ENCODE data around the gene TGFB1I1. TPM values are rescaled to one million over a fixed set of nuclear protein-coding genes. Genes with fewer than 3 reads are reported as not detected.

The TGFB1I1 gene
- total RNA-seq, 1 experiment from 2014 or later = 4.3 TPM

- TF ChIP-seq USF2 (CRISPR knock-in tag; IDR thresholded peaks at IDR 0.05) (no peak), ETV6 (CRISPR knock-in tag; IDR thresholded peaks at IDR 0.05) (no peak), FOXK1 (CRISPR knock-in tag; IDR thresholded peaks at IDR 0.05) (no peak), PRRX2 (CRISPR knock-in tag; IDR thresholded peaks at IDR 0.05) (no peak), NR1H2 (CRISPR knock-in tag; IDR thresholded peaks at IDR 0.05) (no peak), ATF2 (CRISPR knock-in tag; IDR thresholded peaks at IDR 0.05; ENCODE audit: borderline replicate concordance, low read depth) (no peak)
Observed at GRCh38 chr16:31525113-31525512, 53.2 kb downstream of the TGFB1I1 start (continued).

Other genes with a start within 250 kb of the TGFB1I1 start
- gene ITGAM, start 212.2 kb upstream of the TGFB1I1 start, total RNA-seq (2021) = 0.82 to 1.1 TPM (median 0.94 TPM) in 3 replicates
- gene ITGAX, start 117.0 kb upstream of the TGFB1I1 start, total RNA-seq (2021) = 0.25 to 0.33 TPM (median 0.32 TPM) in 3 replicates
- gene ITGAD, start 78.8 kb upstream of the TGFB1I1 start, total RNA-seq (2021) = not detected in 3 replicates
- gene COX6A2, start 43.8 kb upstream of the TGFB1I1 start, total RNA-seq (2021) = 0.48 to 1.0 TPM in 2 of 3 replicates, not detected in the other
- gene ZNF843, start 29.4 kb upstream of the TGFB1I1 start, total RNA-seq (2021) = 0.48 to 0.71 TPM (median 0.50 TPM) in 3 replicates
- 11.3 to 13.2 TPM (median 13.0 TPM) in 3 replicates for gene ARMC5, start 12.7 kb upstream of the TGFB1I1 start, total RNA-seq (2021)
- gene SLC5A2, start 11.0 kb downstream of the TGFB1I1 start, total RNA-seq (2021) = 0.83 to 1.7 TPM (median 1.1 TPM) in 3 replicates
- 35.9 to 41.8 TPM (median 39.4 TPM) in 3 replicates for gene RUSF1, start 36.2 kb downstream of the TGFB1I1 start, total RNA-seq (2021)
- 0.60 to 0.81 TPM in 2 of 3 replicates, not detected in the other for gene AHSP, start 55.7 kb downstream of the TGFB1I1 start, total RNA-seq (2021)

All from WTC11 (cell line).